NT2/D1 (cell line): ENCODE results near the gene CANT1.

Experiments used
- SUZ12 ChIP-seq: IDR thresholded peaks from 2 replicates; pipeline ENCODE4 v1.6.1; 2011; ENCODE audit not compliant: insufficient read length, insufficient read depth; ENCODE audit errors: extremely low read depth
- YY1 ChIP-seq: IDR thresholded peaks from 2 replicates; pipeline ENCODE4 v1.6.1; 2011; ENCODE audit not compliant: insufficient read length, insufficient read depth
- ZNF274 ChIP-seq: IDR thresholded peaks from 2 replicates; pipeline ENCODE4 v1.6.1; 2011; ENCODE audit warnings: mild to moderate bottlenecking, low read depth, low read length

GRCh38 chr17:78967782-78968362, 41.7 kb downstream of the CANT1 start:
- TF ChIP-seq ZNF274 (no peak), YY1 (no peak), SUZ12 (no peak)
